ENCODE measurements around the gene OTUD7B. TPM values are rescaled to one million over a fixed set of nuclear protein-coding genes. Genes with fewer than 3 reads are reported as not detected.

OTUD7B gene
- total RNA-seq, 4 donors from 2014 or later, result 8.5 to 12.6 (median 9.1) TPM

GRCh38 chr1:149916898-149917252 is 93.7 kb downstream of the OTUD7B start:
- H3K36me3 ChIP-seq, result peaks cover 0 to 5% (median 0%) of the 10 kb centered on the region in 3 donors
- H3K27ac ChIP-seq, result peak overlapping the region in 1 of 4 donors; percentile 29
- peaks cover 6 to 25% (median 11%) of the 10 kb centered on the region in 3 donors for H3K4me1 ChIP-seq
- TF ChIP-seq POLR2A (IDR thresholded peaks at IDR 0.05), result no peak
- TF ChIP-seq, protein P1, sequence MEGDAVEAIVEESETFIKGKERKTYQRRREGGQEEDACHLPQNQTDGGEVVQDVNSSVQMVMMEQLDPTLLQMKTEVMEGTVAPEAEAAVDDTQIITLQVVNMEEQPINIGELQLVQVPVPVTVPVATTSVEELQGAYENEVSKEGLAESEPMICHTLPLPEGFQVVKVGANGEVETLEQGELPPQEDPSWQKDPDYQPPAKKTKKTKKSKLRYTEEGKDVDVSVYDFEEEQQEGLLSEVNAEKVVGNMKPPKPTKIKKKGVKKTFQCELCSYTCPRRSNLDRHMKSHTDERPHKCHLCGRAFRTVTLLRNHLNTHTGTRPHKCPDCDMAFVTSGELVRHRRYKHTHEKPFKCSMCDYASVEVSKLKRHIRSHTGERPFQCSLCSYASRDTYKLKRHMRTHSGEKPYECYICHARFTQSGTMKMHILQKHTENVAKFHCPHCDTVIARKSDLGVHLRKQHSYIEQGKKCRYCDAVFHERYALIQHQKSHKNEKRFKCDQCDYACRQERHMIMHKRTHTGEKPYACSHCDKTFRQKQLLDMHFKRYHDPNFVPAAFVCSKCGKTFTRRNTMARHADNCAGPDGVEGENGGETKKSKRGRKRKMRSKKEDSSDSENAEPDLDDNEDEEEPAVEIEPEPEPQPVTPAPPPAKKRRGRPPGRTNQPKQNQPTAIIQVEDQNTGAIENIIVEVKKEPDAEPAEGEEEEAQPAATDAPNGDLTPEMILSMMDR (IDR thresholded peaks at IDR 0.05), result no peak
- WGBS, 2 donors, result 11 to 21% methylated on average over 9 to 10 of the region's 10 CpGs
- DNase-seq, result no peak
- H3K4me3 ChIP-seq, result peak overlapping the region in 3 of 4 donors; percentile 50 to 76 (median 52)
- no peaks in the 10 kb centered on the region for H3K9me3 ChIP-seq
- intact Hi-C loops (cut with DNase I), result no loop called here
- H3K27me3 ChIP-seq, result peaks cover 0 to 11% (median 0%) of the 10 kb centered on the region in 4 donors

DNA sequence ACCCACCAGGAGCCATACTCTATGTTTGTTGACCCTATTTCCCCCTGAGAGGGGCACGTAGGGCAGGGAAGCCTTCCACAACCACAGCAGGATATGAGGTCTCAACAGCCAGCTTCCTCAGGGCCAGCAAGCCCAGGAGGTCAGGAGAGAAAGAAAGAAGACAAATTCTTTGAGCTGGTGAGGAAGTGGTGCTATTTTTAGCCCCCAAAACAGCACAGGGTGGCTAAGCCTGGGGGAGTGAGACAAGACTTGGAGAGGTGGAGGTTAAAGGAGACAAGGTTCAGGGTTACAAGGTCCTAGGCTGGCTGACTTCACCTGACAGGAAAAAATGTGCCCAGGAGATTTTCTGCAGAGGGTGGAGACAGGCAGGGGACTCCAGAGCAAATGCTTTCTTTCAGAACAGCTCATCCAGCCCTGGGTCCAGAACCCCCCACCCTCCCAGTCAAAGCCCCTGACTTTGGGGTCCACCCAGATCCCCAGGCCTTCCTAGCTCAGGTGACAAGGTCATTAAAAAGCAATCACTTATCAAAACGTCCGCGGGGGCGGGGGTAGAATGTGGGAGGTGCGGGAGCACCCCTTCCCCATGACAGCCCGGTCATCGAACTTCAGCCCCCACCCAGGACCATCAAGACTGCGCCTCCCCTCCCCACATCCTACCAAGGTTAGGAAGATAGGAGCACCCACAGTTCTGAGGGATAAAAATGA is 94.2 kb downstream of the OTUD7B start:
- Histone ChIP-seq H3K4me1 (peaks cover 6 to 25% (median 11%) of the 10 kb centered on the region in 3 donors), H3K9me3 (no peaks in the 10 kb centered on the region), H3K27ac (peak overlapping the region in 2 of 4 donors; percentile 28 to 29), H3K36me3 (peaks cover 0 to under 1% (median 0%) of the 10 kb centered on the region in 3 donors), H3K4me3 (peak overlapping the region in 2 of 4 donors; percentile 52 to 76), H3K27me3 (peaks cover 0 to 11% (median 0%) of the 10 kb centered on the region in 4 donors)
- TF ChIP-seq POLR2A (IDR thresholded peaks at IDR 0.05), result no peak
- TF ChIP-seq, protein P1 (IDR thresholded peaks at IDR 0.05), result no peak
- WGBS, 2 donors, result 100% methylated on average over 1 of the region's 9 CpGs; no CpG with 5 or more reads in 1 of the 2 donors
- intact Hi-C loops (cut with DNase I), result no loop called here
- no peak for DNase-seq

DNA sequence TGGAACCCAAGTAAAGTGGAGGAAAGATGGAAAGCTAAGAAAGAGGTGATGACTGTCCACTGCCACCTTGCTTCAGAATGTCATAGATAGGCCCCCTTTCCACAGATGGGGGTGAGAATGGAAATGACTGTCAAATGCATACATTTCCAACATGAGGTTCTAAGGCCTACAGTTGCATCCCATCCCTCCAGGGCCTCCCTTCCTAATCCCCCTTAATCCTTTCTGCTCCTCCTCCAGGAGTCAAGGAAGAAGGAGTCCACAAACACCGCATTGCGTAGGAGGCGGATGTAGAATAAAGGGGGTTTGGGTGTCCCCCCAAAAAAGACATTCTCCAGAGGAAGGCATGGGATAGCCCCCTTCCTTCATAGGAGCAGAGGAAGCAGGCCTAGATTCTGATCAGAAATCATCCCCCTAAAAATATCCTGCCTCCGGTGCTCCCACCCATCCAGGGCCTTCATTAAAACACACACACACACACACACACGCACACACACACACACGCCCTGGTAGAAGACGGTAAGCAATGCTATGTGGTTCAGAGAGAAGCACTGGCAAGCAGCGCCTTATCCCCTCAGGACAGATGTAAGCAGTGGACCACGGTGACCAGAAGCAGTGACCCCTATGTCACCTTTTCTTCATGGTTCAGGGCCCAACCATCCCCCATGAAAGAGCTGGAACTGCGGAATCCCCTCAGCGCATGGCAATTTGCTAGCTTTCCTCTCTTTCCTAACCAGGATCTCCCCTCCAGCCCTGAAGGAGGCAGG is 94.9 kb downstream of the OTUD7B start:
- no peak overlapping the region for H3K4me3 ChIP-seq
- peaks cover 0 to 11% (median 0%) of the 10 kb centered on the region in 4 donors for H3K27me3 ChIP-seq
- peaks cover 6 to 25% (median 11%) of the 10 kb centered on the region in 3 donors for H3K4me1 ChIP-seq
- H3K9me3 ChIP-seq, result no peaks in the 10 kb centered on the region
- intact Hi-C loops (cut with DNase I), result no loop called here
- H3K36me3 ChIP-seq, result no peaks in the 10 kb centered on the region
- peak overlapping the region in 2 of 4 donors; percentile 28 to 29 for H3K27ac ChIP-seq
- 81 to 88% methylated on average over 8 to 9 of the region's 11 CpGs for WGBS, 2 donors
- TF ChIP-seq, protein P1 (IDR thresholded peaks at IDR 0.05), result no peak
- TF ChIP-seq POLR2A (IDR thresholded peaks at IDR 0.05), result no peak
- DNase-seq, result no peak

- H3K36me3 ChIP-seq, result no peaks in the 10 kb centered on the region
- H3K27ac ChIP-seq, result no peak overlapping the region
- WGBS, 2 donors, result 75 to 82% methylated on average over 1 of the region's 1 CpG
- intact Hi-C loops (cut with DNase I), result no loop called here
- H3K4me3 ChIP-seq, result no peak overlapping the region
- DNase-seq, result no peak
- no peaks in the 10 kb centered on the region for H3K9me3 ChIP-seq
- peaks cover 0 to 11% (median 0%) of the 10 kb centered on the region in 4 donors for H3K27me3 ChIP-seq
- TF ChIP-seq POLR2A (IDR thresholded peaks at IDR 0.05), result no peak
- TF ChIP-seq, protein P1 (IDR thresholded peaks at IDR 0.05), result no peak
- peaks cover 6 to 25% (median 11%) of the 10 kb centered on the region in 3 donors for H3K4me1 ChIP-seq
Observed at GRCh38 chr1:149914545-149914944, 96.0 kb downstream of the OTUD7B start.

- no peaks in the 10 kb centered on the region for H3K36me3 ChIP-seq
- 81 to 91% methylated on average over 4 to 10 of the region's 10 CpGs for WGBS, 2 donors
Observed at GRCh38 chr1:149906570-149907075, 103.9 kb downstream of the OTUD7B start.

More at GRCh38 chr1:149906570-149907075, 103.9 kb downstream of the OTUD7B start:
- no peak for TF ChIP-seq POLR2A (IDR thresholded peaks at IDR 0.05)
- TF ChIP-seq, protein P1 (IDR thresholded peaks at IDR 0.05), result no peak
- DNase-seq, result no peak
- Histone ChIP-seq H3K27me3 (no peaks in the 10 kb centered on the region), H3K4me3 (no peak overlapping the region), H3K4me1 (no peaks in the 10 kb centered on the region), H3K27ac (no peak overlapping the region), H3K9me3 (no peaks in the 10 kb centered on the region)
- intact Hi-C loops (cut with DNase I), result no loop called here
